Prostate gland (tissue), 2 donors: ENCODE measurements around the gene HOATZ.

Source experiments
- CTCF ChIP-seq, 4 experiments: fragments of 200-600 bp in 2 of 4; fragments of 450-650 bp in 2 of 4; sonication (generic) in 2 of 4; IDR thresholded peaks; 1 replicate in 3 of 4; 2 replicates in 1 of 4; pipeline ENCODE4 v1.5.1; 2016 to 2019; ENCODE audit warnings: antibody characterized with exemption in 4 of 4, mild to moderate bottlenecking in 2 of 4, moderate library complexity in 2 of 4
- POLR2A ChIP-seq: fragments of 450-650 bp; IDR thresholded peaks from one replicate; pipeline ENCODE4 v1.6.1; 2016; ENCODE audit warnings: antibody characterized with exemption, mild to moderate bottlenecking
- POLR2AphosphoS5 ChIP-seq: sonication (generic); formaldehyde crosslinking; IDR thresholded peaks from one replicate; pipeline ENCODE4 v1.6.1; 2017; ENCODE audit warnings: antibody characterized with exemption

GRCh38 chr11:111483431-111483830, 31.1 kb upstream of the HOATZ start:
- TF ChIP-seq POLR2AphosphoS5 (no peak), CTCF (IDR thresholded peaks at IDR 0.05) (no peak), POLR2A (no peak)
